OCI-LY1 (cell line): ENCODE measurements around the gene PGAP6.
"Not testable (repeated sequence)": the region's sequence is repeated elsewhere in the genome, so short reads cannot be mapped to it uniquely, and the experiment has no call there.

Experiments used
- H2AFZ ChIP-seq: fragments of 200-600 bp; sonication (generic), shearing (Covaris generic); 2 replicates; pipeline ENCODE4 v1.6.0; 2014; ENCODE audit warnings: antibody characterized with exemption, mild to moderate bottlenecking, low read length
- H3F3A ChIP-seq: fragments of 200-600 bp; sonication (generic), shearing (Covaris generic); 2 replicates; pipeline ENCODE4 v1.6.0; 2014; ENCODE audit warnings: mild to moderate bottlenecking, antibody characterized with exemption, low read length, moderate library complexity; ENCODE audit not compliant: insufficient read depth
- H3K27ac ChIP-seq: fragments of 200-600 bp; sonication (generic); 2 replicates; pipeline ENCODE4 v1.5.1; 2014; ENCODE audit warnings: low read length, mixed run types, mild to moderate bottlenecking, low read depth; ENCODE audit not compliant: poor library complexity, severe bottlenecking
- H3K27me3 ChIP-seq: fragments of 200-600 bp; sonication (generic); 2 replicates; pipeline ENCODE4 v1.6.0; 2014; ENCODE audit warnings: antibody characterized with exemption, mild to moderate bottlenecking, low read length, moderate library complexity; ENCODE audit not compliant: insufficient read depth
- H3K36me3 ChIP-seq: fragments of 200-600 bp; sonication (generic); 2 replicates; pipeline ENCODE4 v1.6.1; 2014; ENCODE audit warnings: mild to moderate bottlenecking, antibody characterized with exemption, low read length, moderate library complexity, mixed read lengths; ENCODE audit not compliant: insufficient read depth
- H3K4me1 ChIP-seq: fragments of 200-600 bp; sonication (generic); 2 replicates; pipeline ENCODE4 v1.5.1; 2014; ENCODE audit warnings: mild to moderate bottlenecking, low read length, moderate library complexity; ENCODE audit not compliant: insufficient read depth, severe bottlenecking
- H3K4me2 ChIP-seq: fragments of 200-600 bp; sonication (generic), shearing (Covaris generic); 2 replicates; pipeline ENCODE4 v1.6.1; 2014; ENCODE audit warnings: low read length
- H3K4me3 ChIP-seq: fragments of 200-600 bp; sonication (generic); 2 replicates; pipeline ENCODE4 v1.5.1; 2014; ENCODE audit warnings: low read length, low read depth, mild to moderate bottlenecking, mixed read lengths; ENCODE audit not compliant: poor library complexity, severe bottlenecking
- H3K79me2 ChIP-seq: fragments of 200-600 bp; shearing (Covaris generic); 2 replicates; pipeline ENCODE4 v1.6.1; 2016; ENCODE audit warnings: mixed run types, low read length, mixed read lengths; ENCODE audit not compliant: insufficient read depth
- H3K9ac ChIP-seq: fragments of 200-600 bp; sonication (generic), shearing (Covaris generic); 2 replicates; pipeline ENCODE4 v1.6.1; 2014; ENCODE audit warnings: mild to moderate bottlenecking, low read length, mixed read lengths
- H3K9me2 ChIP-seq: fragments of 200-600 bp; sonication (generic), shearing (Covaris generic); 2 replicates; pipeline ENCODE4 v1.6.1; 2014; ENCODE audit warnings: low read depth, mild to moderate bottlenecking, low read length, mixed read lengths
- H3K9me3 ChIP-seq: fragments of 200-600 bp; shearing (Covaris generic); 2 replicates; pipeline ENCODE4 v1.6.1; 2014; ENCODE audit warnings: low read length, mixed read lengths
- H4K20me1 ChIP-seq: fragments of 200-600 bp; sonication (generic), shearing (Covaris generic); 2 replicates; pipeline ENCODE4 v1.6.0; 2016; ENCODE audit warnings: mild to moderate bottlenecking, low read length; ENCODE audit not compliant: insufficient read depth
- CTCF ChIP-seq: fragments of 200-600 bp; sonication (generic), shearing (Covaris generic); IDR thresholded peaks from 2 replicates; pipeline ENCODE4 v1.5.1; 2017; ENCODE audit warnings: mild to moderate bottlenecking, antibody characterized with exemption, low read length, moderate library complexity, mixed read lengths
- EZH2 ChIP-seq: fragments of 200-600 bp; sonication (generic), shearing (Covaris generic); IDR thresholded peaks from 2 replicates; pipeline ENCODE4 v1.8.0; 2017; ENCODE audit warnings: borderline replicate concordance, mixed run types, mild to moderate bottlenecking, antibody characterized with exemption, low read length, moderate library complexity, mixed read lengths

The PGAP6 gene

GRCh38 chr16:391885-392335 lies 10.1 kb upstream of the PGAP6 start:
- Histone ChIP-seq H3K79me2 (no peaks in the 10 kb centered on the region), H3K4me2 (no peak overlapping the region), H3K4me3 (no peak overlapping the region), H3K27ac (no peak overlapping the region), H4K20me1 (no peaks in the 10 kb centered on the region), H3K9me3 (no peaks in the 10 kb centered on the region), H2AFZ (no peak overlapping the region), H3K27me3 (no peaks in the 10 kb centered on the region), H3F3A (0 out of 2 replicates have a peak, but pooled peaks cover 9% of the 10 kb centered on the region), H3K36me3 (no peaks in the 10 kb centered on the region), H3K9ac (no peak overlapping the region), H3K9me2 (no peaks in the 10 kb centered on the region), H3K4me1 (no peaks in the 10 kb centered on the region)
- TF ChIP-seq EZH2 (no peak), CTCF (peak; percentile 96)

- Histone ChIP-seq H3K4me3 (no peak overlapping the region), H4K20me1 (no peaks in the 10 kb centered on the region), H3K36me3 (no peaks in the 10 kb centered on the region; the same call in 1 of the 2 replicates), H2AFZ (no peak overlapping the region), H3K9me3 (no peaks in the 10 kb centered on the region), H3K27me3 (no peaks in the 10 kb centered on the region), H3K9ac (no peak overlapping the region), H3K4me2 (no peak overlapping the region), H3K27ac (no peak overlapping the region), H3K9me2 (no peaks in the 10 kb centered on the region), H3K79me2 (no peaks in the 10 kb centered on the region), H3F3A (no peaks in the 10 kb centered on the region), H3K4me1 (peaks cover 13% of the 10 kb centered on the region)
- TF ChIP-seq CTCF (no peak), EZH2 (no peak)
Observed at GRCh38 chr16:389352-389751, 7.6 kb upstream of the PGAP6 start.

- H3K9me3 ChIP-seq, H4K20me1 ChIP-seq, H3K4me3 ChIP-seq, H3K4me2 ChIP-seq, H3F3A ChIP-seq, H3K9ac ChIP-seq, H3K27me3 ChIP-seq, H3K9me2 ChIP-seq, H3K27ac ChIP-seq, H2AFZ ChIP-seq, H3K79me2 ChIP-seq, H3K36me3 ChIP-seq: not testable (repeated sequence)
- H3K4me1 ChIP-seq, result peaks cover 26% of the 10 kb centered on the region
Observed at GRCh38 chr16:387761-388666, 6.2 kb upstream of the PGAP6 start.
